Neuronal stem cell (in vitro differentiated cells): ENCODE measurements around the gene EIF1B.

Source experiments
- DNase-seq: peaks from one replicate; pipeline ENCODE4 v3.0.0-alpha.2; 2013; ENCODE audit warnings: low spot score
- H2AFZ ChIP-seq: one replicate; pipeline ENCODE4 v1.6.1; 2013; ENCODE audit warnings: mild to moderate bottlenecking, low read length, inconsistent platforms
- H2AK5ac ChIP-seq: 2 replicates; pipeline ENCODE4 v1.6.1; 2013; ENCODE audit warnings: low read depth, mild to moderate bottlenecking, inconsistent platforms, low read length, moderate library complexity, mixed read lengths
- H2BK120ac ChIP-seq: 2 replicates; pipeline ENCODE4 v1.6.1; 2013; ENCODE audit warnings: low read depth, mild to moderate bottlenecking, inconsistent platforms, low read length, moderate library complexity, mixed read lengths
- H2BK12ac ChIP-seq: one replicate; pipeline ENCODE4 v1.6.1; 2013; ENCODE audit warnings: low read length, inconsistent platforms
- H2BK15ac ChIP-seq: 2 replicates; pipeline ENCODE4 v1.6.1; 2013; ENCODE audit warnings: mild to moderate bottlenecking, low read length, inconsistent platforms, mixed read lengths
- H2BK5ac ChIP-seq: one replicate; pipeline ENCODE4 v1.6.1; 2013; ENCODE audit warnings: inconsistent platforms, mild to moderate bottlenecking, low read length, moderate library complexity
- H3K14ac ChIP-seq: one replicate; pipeline ENCODE4 v1.6.1; 2013; ENCODE audit warnings: low read length, inconsistent platforms
- H3K18ac ChIP-seq: 2 replicates; pipeline ENCODE4 v1.6.1; 2013; ENCODE audit warnings: low read length, inconsistent platforms
- H3K23ac ChIP-seq: 2 replicates; pipeline ENCODE4 v1.6.1; 2013; ENCODE audit warnings: low read depth, mild to moderate bottlenecking, mixed read lengths, low read length, inconsistent platforms; ENCODE audit not compliant: poor library complexity
- H3K27ac ChIP-seq: replicated peaks from 3 replicates; pipeline ENCODE4 v1.5.1; 2013; ENCODE audit warnings: low read length, inconsistent platforms
- H3K27me3 ChIP-seq, 3 experiments: 2 replicates each; pipeline ENCODE4 v1.6.1; 2013; ENCODE audit warnings: low read length in 3 of 3, mild to moderate bottlenecking in 2 of 3, inconsistent platforms in 1 of 3, low read depth in 1 of 3, mixed read lengths in 1 of 3, moderate library complexity in 1 of 3; ENCODE audit not compliant: control insufficient read depth in 3 of 3, insufficient read depth in 3 of 3
- H3K36me3 ChIP-seq, 2 donors: replicated peaks in 1 of 2; 2 replicates each; pipeline ENCODE4 v1.6.1; 2013; ENCODE audit warnings: low read length in 2 of 2; ENCODE audit not compliant: control insufficient read depth in 2 of 2, insufficient read depth in 2 of 2
- H3K4ac ChIP-seq: 2 replicates; pipeline ENCODE4 v1.6.1; 2013; ENCODE audit warnings: inconsistent platforms, mild to moderate bottlenecking, low read length, moderate library complexity
- H3K4me1 ChIP-seq, 2 donors: 1 replicate in 1 of 2; 2 replicates in 1 of 2; pipeline ENCODE4 v1.6.1; 2013; ENCODE audit warnings: low read length in 2 of 2, low read depth in 1 of 2; ENCODE audit not compliant: control insufficient read depth in 2 of 2, insufficient read depth in 1 of 2
- H3K4me2 ChIP-seq: one replicate; pipeline ENCODE4 v1.6.1; 2013; ENCODE audit warnings: mild to moderate bottlenecking, low read length, inconsistent platforms; ENCODE audit not compliant: insufficient read depth, poor library complexity, severe bottlenecking
- H3K4me3 ChIP-seq, 2 donors: 2 replicates each; pipeline ENCODE4 v1.5.1; 2013; ENCODE audit warnings: low read length in 2 of 2, mild to moderate bottlenecking in 2 of 2, inconsistent platforms in 1 of 2, moderate library complexity in 1 of 2
- H3K79me1 ChIP-seq: one replicate; pipeline ENCODE4 v1.6.1; 2013; ENCODE audit warnings: low read depth, mild to moderate bottlenecking, inconsistent platforms, low read length, moderate library complexity
- H3K9ac ChIP-seq: one replicate; pipeline ENCODE4 v1.6.1; 2013; ENCODE audit warnings: mild to moderate bottlenecking, low read depth, low read length, inconsistent platforms; ENCODE audit not compliant: poor library complexity
- H3K9me3 ChIP-seq, 2 donors: replicated peaks in 1 of 2; 2 replicates each; pipeline versions ENCODE3 to v1.6.1; 2013; ENCODE audit warnings: low read length in 2 of 2, mild to moderate bottlenecking in 2 of 2, inconsistent platforms in 1 of 2, low read depth in 1 of 2, mixed read lengths in 1 of 2, moderate library complexity in 1 of 2; ENCODE audit not compliant: control insufficient read depth in 2 of 2, insufficient read depth in 1 of 2
- H4K8ac ChIP-seq: one replicate; pipeline ENCODE4 v1.6.1; 2013; ENCODE audit warnings: low read depth, mild to moderate bottlenecking, inconsistent platforms, low read length, moderate library complexity
- H4K91ac ChIP-seq: one replicate; pipeline ENCODE4 v1.6.1; 2013; ENCODE audit warnings: low read length, low read depth, mild to moderate bottlenecking, inconsistent platforms; ENCODE audit not compliant: poor library complexity
- WGBS, 2 donors: extraction: QIAGEN DNeasy Blood & Tissue Kit; methylation state at CpG; one replicate each; pipeline ENCODE4 v1.1.7; 2013; ENCODE audit warnings: missing lambda C conversion rate in 2 of 2, mixed read lengths in 1 of 2; ENCODE audit not compliant: insufficient read length in 2 of 2, insufficient replicate concordance in 1 of 2; ENCODE audit errors: extremely low coverage in 2 of 2; 5-methylcytosine and 5-hydroxymethylcytosine counted together

EIF1B gene

GRCh38 chr3:40292637-40293349 is 16.7 kb upstream of the EIF1B start:
- DNase-seq: peak; percentile 15
- no peak overlapping the region for H3K27ac ChIP-seq
- H2BK15ac ChIP-seq: no peak overlapping the region
- H2AK5ac ChIP-seq: no peak overlapping the region
- H2AFZ ChIP-seq: peak overlapping the region; percentile 76
- no peak overlapping the region for H3K4me2 ChIP-seq
- H3K14ac ChIP-seq: no peak overlapping the region
- H3K4me1 ChIP-seq: peaks cover 5 to 6% of the 10 kb centered on the region in 2 donors
- no peak overlapping the region for H4K91ac ChIP-seq
- no peak overlapping the region for H4K8ac ChIP-seq
- no peaks in the 10 kb centered on the region for H3K79me1 ChIP-seq
- no peak overlapping the region for H3K4me3 ChIP-seq
- no peak overlapping the region for H3K18ac ChIP-seq
- no peak overlapping the region for H2BK5ac ChIP-seq
- WGBS, 2 donors: no CpG with 5 or more reads among the region's 4 CpGs
- H2BK120ac ChIP-seq: no peak overlapping the region
- H2BK12ac ChIP-seq: no peak overlapping the region
- no peaks in the 10 kb centered on the region for H3K27me3 ChIP-seq
- no peak overlapping the region for H3K9ac ChIP-seq
- H3K23ac ChIP-seq: no peak overlapping the region
- H3K4ac ChIP-seq: no peak overlapping the region
- no peaks in the 10 kb centered on the region for H3K9me3 ChIP-seq
- no peaks in the 10 kb centered on the region for H3K36me3 ChIP-seq

- H4K8ac ChIP-seq: no peak overlapping the region
- H3K79me1 ChIP-seq: no peaks in the 10 kb centered on the region
- no peaks in the 10 kb centered on the region for H3K9me3 ChIP-seq
- H3K36me3 ChIP-seq: no peaks in the 10 kb centered on the region
- H3K4me1 ChIP-seq: peaks cover 5 to 6% of the 10 kb centered on the region in 2 donors
- H3K9ac ChIP-seq: no peak overlapping the region
- H3K23ac ChIP-seq: no peak overlapping the region
- no peak overlapping the region for H2BK12ac ChIP-seq
- no peak overlapping the region for H3K4me3 ChIP-seq
- H3K27ac ChIP-seq: no peak overlapping the region
- no peak overlapping the region for H2BK5ac ChIP-seq
- H2AFZ ChIP-seq: no peak overlapping the region
- H2BK15ac ChIP-seq: no peak overlapping the region
- H4K91ac ChIP-seq: no peak overlapping the region
- no peak overlapping the region for H3K4ac ChIP-seq
- no peak for DNase-seq
- no peak overlapping the region for H3K4me2 ChIP-seq
- H2BK120ac ChIP-seq: no peak overlapping the region
- H3K14ac ChIP-seq: no peak overlapping the region
- no peak overlapping the region for H2AK5ac ChIP-seq
- no CpG with 5 or more reads among the region's 1 CpG for WGBS, 2 donors
- H3K27me3 ChIP-seq: no peaks in the 10 kb centered on the region
- H3K18ac ChIP-seq: no peak overlapping the region
Observed at GRCh38 chr3:40294434-40294833, 15.1 kb upstream of the EIF1B start.

- H3K27me3 ChIP-seq: no peaks in the 10 kb centered on the region
- H3K9ac ChIP-seq: no peak overlapping the region
- H3K36me3 ChIP-seq: no peaks in the 10 kb centered on the region
- no peak for DNase-seq
- H3K23ac ChIP-seq: no peak overlapping the region
- no peak overlapping the region for H4K91ac ChIP-seq
- no peak overlapping the region for H3K27ac ChIP-seq
- H3K4me2 ChIP-seq: no peak overlapping the region
- H3K14ac ChIP-seq: no peak overlapping the region
- H3K79me1 ChIP-seq: no peaks in the 10 kb centered on the region
- no peak overlapping the region for H2AK5ac ChIP-seq
- H4K8ac ChIP-seq: no peak overlapping the region
- no peak overlapping the region for H3K4ac ChIP-seq
- no peak overlapping the region for H3K4me3 ChIP-seq
- no peak overlapping the region for H2BK12ac ChIP-seq
- H2BK5ac ChIP-seq: no peak overlapping the region
- peaks cover 0 to 3% of the 10 kb centered on the region in 2 donors for H3K4me1 ChIP-seq
- H3K9me3 ChIP-seq: peaks cover 0 to 2% of the 10 kb centered on the region in 2 donors
- WGBS, 2 donors: no CpG with 5 or more reads among the region's 2 CpGs
- no peak overlapping the region for H2AFZ ChIP-seq
- H2BK120ac ChIP-seq: no peak overlapping the region
- H3K18ac ChIP-seq: no peak overlapping the region
- H2BK15ac ChIP-seq: no peak overlapping the region
Observed at GRCh38 chr3:40298075-40298474, 11.4 kb upstream of the EIF1B start.

GRCh38 chr3:40299130-40299720 is 10.3 kb upstream of the EIF1B start:
- Histone ChIP-seq H2BK5ac (no peak overlapping the region), H3K4me2 (no peak overlapping the region), H3K23ac (no peak overlapping the region), H4K8ac (no peak overlapping the region), H3K4me3 (no peak overlapping the region), H2BK12ac (no peak overlapping the region), H2BK15ac (no peak overlapping the region), H3K27me3 (no peaks in the 10 kb centered on the region), H3K36me3 (no peaks in the 10 kb centered on the region), H3K9me3 (peaks cover 0 to 2% of the 10 kb centered on the region in 2 donors), H3K4me1 (no peaks in the 10 kb centered on the region), H3K27ac (no peak overlapping the region), H3K18ac (no peak overlapping the region), H3K4ac (no peak overlapping the region), H3K14ac (no peak overlapping the region), H3K9ac (no peak overlapping the region), H2AK5ac (no peak overlapping the region), H3K79me1 (no peaks in the 10 kb centered on the region), H4K91ac (no peak overlapping the region), H2BK120ac (no peak overlapping the region), H2AFZ (no peak overlapping the region)
- no CpG with 5 or more reads among the region's 5 CpGs for WGBS, 2 donors
- DNase-seq: no peak
